Prostate gland (tissue), 2 donors: ENCODE measurements around the gene IMPA2. TPM values are rescaled to one million over a fixed set of nuclear protein-coding genes. Genes with fewer than 3 reads are reported as not detected.

Experiments
- DNase-seq: peaks from one replicate; pipeline ENCODE4 v3.0.0-alpha.2; 2019; ENCODE audit warnings: low spot score
- H3K27ac ChIP-seq, 2 donors: fragments of 200-600 bp; sonication (generic); 2 replicates each; pipeline ENCODE4 v1.5.1; 2017 to 2019
- H3K27me3 ChIP-seq: fragments of 200-600 bp; sonication (generic); replicated peaks from 2 replicates; pipeline ENCODE4 v1.5.1; 2019; ENCODE audit not compliant: insufficient read depth
- H3K36me3 ChIP-seq, 2 donors: fragments of 200-600 bp; sonication (generic); 1 replicate in 1 of 2; 2 replicates in 1 of 2; pipeline versions ENCODE4 v1.5.1 to v1.8.1; 2017 to 2019
- H3K4me1 ChIP-seq: fragments of 200-600 bp; sonication (generic); replicated peaks from 2 replicates; pipeline ENCODE4 v1.5.1; 2019
- H3K4me3 ChIP-seq, 2 donors: fragments of 200-600 bp; sonication (generic); 2 replicates each; pipeline ENCODE4 v1.5.1; 2017 to 2019
- H3K9me3 ChIP-seq: fragments of 200-600 bp; sonication (generic); 2 replicates; pipeline ENCODE4 v1.5.1; 2017
- CTCF ChIP-seq, 4 experiments: fragments of 200-600 bp in 2 of 4; fragments of 450-650 bp in 2 of 4; sonication (generic) in 2 of 4; IDR thresholded peaks; 1 replicate in 3 of 4; 2 replicates in 1 of 4; pipeline ENCODE4 v1.5.1; 2016 to 2019; ENCODE audit warnings: antibody characterized with exemption in 4 of 4, mild to moderate bottlenecking in 2 of 4, moderate library complexity in 2 of 4
- POLR2A ChIP-seq: fragments of 450-650 bp; IDR thresholded peaks from one replicate; pipeline ENCODE4 v1.6.1; 2016; ENCODE audit warnings: antibody characterized with exemption, mild to moderate bottlenecking
- POLR2AphosphoS5 ChIP-seq: sonication (generic); formaldehyde crosslinking; IDR thresholded peaks from one replicate; pipeline ENCODE4 v1.6.1; 2017; ENCODE audit warnings: antibody characterized with exemption
- WGBS: methylation state at CpG from one replicate; pipeline ENCODE4 v1.1.5; 2018; 5-methylcytosine and 5-hydroxymethylcytosine counted together
- intact Hi-C: fragments of 100-400 bp; cut with DNase I; formaldehyde crosslinking; loops from one replicate; pipeline ENCODE4 v1.14.2; 2022
- total RNA-seq, 2 donors: library from RNA; depleted of rRNA; stranded (reverse); fragments of >200 nt; gene quantifications; one replicate each; pipeline ENCODE4 v1.1.0, GENCODE V29; 2016

IMPA2 gene
- total RNA-seq, 2 donors from 2014 or later = 16.6 to 17.9 TPM

- Histone ChIP-seq H3K36me3 (no peaks in the 10 kb centered on the region), H3K9me3 (no peaks in the 10 kb centered on the region), H3K27me3 (no peaks in the 10 kb centered on the region), H3K27ac (no peak overlapping the region), H3K4me1 (no peaks in the 10 kb centered on the region), H3K4me3 (no peak overlapping the region)
- intact Hi-C loops = no loop called here
- no peak for TF ChIP-seq CTCF (IDR thresholded peaks at IDR 0.05)
- TF ChIP-seq POLR2AphosphoS5 = no peak
- no peak for TF ChIP-seq POLR2A
- DNase-seq = no peak
- 95% methylated on average over 13 of the region's 13 CpGs for WGBS
These were observed 27.0 kb downstream of the IMPA2 start for GRCh38 chr18:12008181-12008767.

GRCh38 chr18:12008842-12009580, 27.7 kb downstream of the IMPA2 start:
- 76% methylated on average over 6 of the region's 6 CpGs for WGBS
- H3K36me3 ChIP-seq = no peaks in the 10 kb centered on the region
- intact Hi-C loops = no loop called here
- no peak for DNase-seq
- H3K4me1 ChIP-seq = no peaks in the 10 kb centered on the region
- no peaks in the 10 kb centered on the region for H3K9me3 ChIP-seq
- TF ChIP-seq POLR2A (no peak), POLR2AphosphoS5 (no peak), CTCF (IDR thresholded peaks at IDR 0.05) (no peak)
- H3K27ac ChIP-seq = no peak overlapping the region
- no peak overlapping the region for H3K4me3 ChIP-seq
- H3K27me3 ChIP-seq = no peaks in the 10 kb centered on the region

- no peaks in the 10 kb centered on the region for H3K4me1 ChIP-seq
- 88% methylated on average over 12 of the region's 12 CpGs for WGBS
- no peaks in the 10 kb centered on the region for H3K9me3 ChIP-seq
- H3K27ac ChIP-seq = no peak overlapping the region
- no peak overlapping the region for H3K4me3 ChIP-seq
- H3K27me3 ChIP-seq = no peaks in the 10 kb centered on the region
- no peak for TF ChIP-seq POLR2A
- TF ChIP-seq POLR2AphosphoS5 = no peak
- TF ChIP-seq CTCF (IDR thresholded peaks at IDR 0.05) = no peak
- no peaks in the 10 kb centered on the region for H3K36me3 ChIP-seq
- DNase-seq = no peak
- intact Hi-C loops = no loop called here
These were observed 28.4 kb downstream of the IMPA2 start for GRCh38 chr18:12009581-12010140.

GRCh38 chr18:12010187-12010802, 29.0 kb downstream of the IMPA2 start:
- intact Hi-C loops = no loop called here
- Histone ChIP-seq H3K36me3 (no peaks in the 10 kb centered on the region), H3K9me3 (no peaks in the 10 kb centered on the region), H3K27me3 (no peaks in the 10 kb centered on the region), H3K27ac (no peak overlapping the region), H3K4me1 (peaks cover 1% of the 10 kb centered on the region), H3K4me3 (no peak overlapping the region)
- TF ChIP-seq POLR2A (no peak), CTCF (IDR thresholded peaks at IDR 0.05) (no peak), POLR2AphosphoS5 (no peak)
- WGBS = 88% methylated on average over 14 of the region's 14 CpGs
- DNase-seq = no peak
